RPMI8226 (cell line): Measurements from ENCODE around the gene HLA-DQA2.
"Not testable (repeated sequence)": the region's sequence is repeated elsewhere in the genome, so short reads cannot be mapped to it uniquely, and the experiment has no call there.

Source experiments
- DNase-seq: peaks from one replicate; pipeline ENCODE4 v3.0.0-alpha.2; 2015

The HLA-DQA2 gene

DNA sequence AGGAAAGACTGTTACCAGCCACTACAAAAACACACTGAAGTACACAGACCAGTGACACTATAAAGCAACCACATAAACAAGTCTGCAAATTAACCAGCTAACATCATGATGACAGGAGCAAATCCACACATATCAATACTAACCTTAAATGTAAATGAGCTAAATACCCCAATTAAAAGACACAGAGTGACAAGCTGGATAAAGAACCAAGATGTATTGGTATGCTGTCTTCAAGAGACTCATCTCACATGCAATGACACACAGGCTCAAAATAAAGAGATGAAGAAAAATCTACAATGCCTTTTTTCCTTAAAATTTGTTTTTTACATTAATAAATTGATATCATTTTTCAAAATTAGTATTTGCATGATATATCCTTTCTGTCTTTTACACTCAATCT, 41.7 kb downstream of the HLA-DQA2 start:
- not testable (repeated sequence) for DNase-seq

DNA sequence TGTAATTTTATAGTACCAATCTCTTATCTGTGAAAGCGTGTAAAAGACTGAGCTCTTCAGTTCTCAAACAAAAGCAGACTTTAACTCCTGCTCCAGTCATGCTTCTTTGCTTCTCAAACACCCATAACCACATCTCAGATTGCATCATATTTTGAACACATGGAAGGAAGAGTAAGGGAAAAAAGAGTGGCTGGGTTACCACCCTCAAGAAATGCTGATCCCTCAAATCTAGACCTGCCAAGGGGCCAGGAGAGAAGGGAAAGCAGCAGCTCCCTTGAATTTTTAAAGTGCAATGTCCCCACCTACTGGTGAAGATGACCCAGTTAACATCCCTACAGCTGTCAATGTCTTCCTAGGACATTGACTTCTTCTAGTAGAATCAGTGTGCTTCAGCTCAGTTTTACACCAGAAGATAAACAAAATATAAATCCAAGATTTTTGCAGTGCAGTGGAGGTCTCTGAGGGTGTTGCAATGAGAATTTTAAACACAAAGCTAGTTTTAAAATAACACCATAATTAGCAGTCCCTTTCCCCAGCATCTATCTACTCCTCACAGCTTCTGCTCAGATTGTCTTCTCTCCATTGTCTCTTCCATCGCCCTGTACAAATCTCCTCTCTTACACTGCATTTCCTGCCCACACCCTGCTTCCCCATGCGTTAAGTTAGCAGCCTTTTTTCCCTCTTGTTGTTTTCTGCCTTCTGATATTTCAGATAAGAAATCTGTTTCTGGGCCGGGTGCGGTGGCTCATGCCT, 44.8 kb downstream of the HLA-DQA2 start:
- peak; percentile 68 for DNase-seq

DNA sequence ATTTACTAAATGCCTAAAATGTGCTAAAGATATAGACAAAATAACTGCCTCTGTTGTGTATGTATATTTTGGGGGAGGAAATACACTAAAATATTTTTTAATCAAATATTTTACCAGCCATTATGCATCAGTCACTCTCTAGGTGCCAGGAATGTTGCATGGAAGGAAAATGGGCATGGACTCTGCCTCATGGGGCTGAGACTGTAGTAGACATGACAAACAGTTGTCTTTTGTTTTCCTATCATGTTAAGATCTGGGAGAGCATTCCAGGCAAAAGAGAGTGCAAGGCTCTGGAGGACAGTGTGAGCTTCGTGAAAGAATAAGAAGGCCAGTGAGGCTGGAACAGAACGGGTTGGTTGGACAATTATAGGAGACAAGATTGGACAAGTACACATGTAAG, 49.1 kb downstream of the HLA-DQA2 start:
- no peak for DNase-seq

DNA sequence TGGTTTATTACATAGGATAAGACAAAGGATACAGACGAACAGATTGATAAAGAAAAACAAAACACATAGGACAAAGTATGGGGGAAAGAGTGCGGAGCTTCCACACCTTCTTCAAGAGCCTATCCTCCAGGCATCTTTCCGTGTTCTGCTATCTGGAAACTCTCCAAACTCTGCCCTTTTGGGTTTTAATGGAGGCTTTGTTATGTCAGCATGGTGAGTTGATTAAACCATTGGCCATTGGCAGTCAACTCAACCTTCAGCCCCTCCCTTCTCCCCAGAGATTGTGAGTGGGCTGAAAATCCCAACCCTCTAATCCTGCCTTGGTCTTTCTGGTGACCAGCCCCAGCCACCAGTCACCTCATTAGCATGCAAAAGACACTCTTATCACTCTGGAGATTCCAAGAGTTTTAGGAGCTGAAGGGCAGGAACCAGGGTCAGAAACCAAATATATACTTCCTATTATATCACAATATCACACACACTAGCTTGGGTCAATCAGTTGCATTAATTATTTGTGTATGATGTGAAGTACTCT, 51.8 kb downstream of the HLA-DQA2 start:
- DNase-seq = no peak

DNA sequence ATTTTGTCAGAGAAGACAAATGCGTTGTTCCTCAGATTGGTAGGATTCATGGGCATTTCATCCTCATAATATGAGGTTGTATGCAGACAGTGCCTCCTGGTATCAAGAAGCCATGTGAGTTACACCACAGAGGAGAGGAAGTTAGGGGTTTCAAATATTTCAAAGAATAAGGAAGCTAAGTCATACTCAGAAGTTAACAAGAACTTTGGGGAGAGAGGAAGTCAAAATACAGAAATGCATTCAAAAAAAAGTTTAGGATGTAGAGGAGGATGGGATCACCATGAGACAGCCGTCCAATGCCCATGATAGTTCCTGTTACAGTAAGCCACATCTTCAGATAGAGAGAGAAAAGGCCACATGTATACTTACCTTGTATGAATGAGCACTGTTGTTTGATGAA, 53.3 kb downstream of the HLA-DQA2 start:
- no peak for DNase-seq
